C4-2B (cell line): ENCODE results near the gene HERC5.

Experiments used
- CTCF ChIP-seq: fragments of 450-650 bp; conservative IDR thresholded peaks from 2 replicates; pipeline ENCODE4 v1.5.1; 2017; ENCODE audit warnings: mild to moderate bottlenecking
- ZFX ChIP-seq: fragments of 450-650 bp; IDR thresholded peaks from 2 replicates; pipeline ENCODE4 v1.6.1; 2017

- TF ChIP-seq CTCF = no peak
- no peak for TF ChIP-seq ZFX
These were observed 60.9 kb downstream of the HERC5 start for GRCh38 chr4:88517825-88518224.
